ENCODE data around the gene WDR35. TPM values are rescaled to one million over a fixed set of nuclear protein-coding genes. Genes with fewer than 3 reads are reported as not detected.
A peak's percentile ranks its signal among the peaks of the same experiment; 100 is the strongest.
"Not testable (repeated sequence)": the region's sequence is repeated elsewhere in the genome, so short reads cannot be mapped to it uniquely, and the experiment has no call there.

The WDR35 gene
- total RNA-seq, 1 experiment from 2014 or later, result 15.9 TPM

DNA sequence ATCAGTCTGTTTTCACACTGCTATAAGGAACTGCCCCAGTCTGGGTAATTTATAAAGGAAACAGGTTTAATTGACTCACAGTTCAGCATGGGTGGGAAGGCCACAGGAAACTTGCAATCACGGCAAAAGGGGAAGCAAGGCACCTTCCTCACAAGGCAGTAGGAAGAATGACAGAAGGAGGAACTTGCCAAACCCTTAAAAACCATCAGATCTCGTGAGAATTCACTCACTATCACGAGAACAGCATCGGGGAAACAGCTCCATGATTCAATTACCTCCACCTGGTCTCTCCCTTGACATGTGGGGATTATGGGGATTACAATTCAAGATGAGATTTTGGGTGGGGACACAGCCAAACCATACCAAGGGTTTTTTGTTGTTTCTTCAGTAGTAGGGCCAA is 97.9 kb downstream of the WDR35 start:
- H3K9me3 ChIP-seq (ENCODE audit: low read length); H3K9me2 ChIP-seq (replicated peaks; ENCODE audit: insufficient read depth, low read length); H4K20me1 ChIP-seq (ENCODE audit: insufficient read depth, low read depth, low read length); H3K4me3 ChIP-seq (ENCODE audit: low read length); H3K27ac ChIP-seq (ENCODE audit: low read length); H3K4me2 ChIP-seq (ENCODE audit: low read depth, low read length, poor library complexity, severe bottlenecking); H3K9ac ChIP-seq (ENCODE audit: low read length); H2AFZ ChIP-seq (ENCODE audit: low read length); H3K27me3 ChIP-seq (ENCODE audit: low read length): not testable (repeated sequence)
- peak; percentile 66 for DNase-seq
- H3K36me3 ChIP-seq (ENCODE audit: insufficient read depth, low read length), result peaks cover 12% of the 10 kb centered on the region; the same call in 1 of the 2 replicates
- H3K79me2 ChIP-seq (ENCODE audit: low read length), result peaks cover 10% of the 10 kb centered on the region
- H3K4me1 ChIP-seq (ENCODE audit: low read length), result peaks cover 40% of the 10 kb centered on the region

DNA sequence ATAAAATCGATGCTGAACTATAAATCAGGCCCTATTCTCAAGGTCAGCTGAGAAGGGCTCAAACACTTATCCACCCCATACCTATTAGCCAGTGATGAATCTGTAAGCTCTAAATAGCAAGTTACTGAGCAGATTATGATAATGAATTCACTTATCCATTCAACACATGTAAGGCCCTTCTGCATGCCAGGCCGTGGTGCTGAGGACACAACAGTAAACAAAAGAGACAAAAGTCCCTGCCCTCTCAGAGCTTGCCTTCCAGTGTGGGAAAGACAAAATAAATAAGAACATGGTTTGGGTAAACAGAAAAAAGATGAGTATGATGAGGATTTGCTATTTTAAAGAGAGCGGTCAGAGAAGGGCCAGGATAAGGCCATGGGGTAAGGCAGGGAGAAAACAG is 99.8 kb downstream of the WDR35 start:
- H3K4me3 ChIP-seq (ENCODE audit: low read length), result no peak overlapping the region
- no peak overlapping the region for H3K9ac ChIP-seq (ENCODE audit: low read length)
- H3K27me3 ChIP-seq (ENCODE audit: low read length), result no peaks in the 10 kb centered on the region
- H3K36me3 ChIP-seq (ENCODE audit: insufficient read depth, low read length), result 0 out of 2 replicates have a peak, but pooled peaks cover 6% of the 10 kb centered on the region
- H3K4me1 ChIP-seq (ENCODE audit: low read length), result peaks cover 58% of the 10 kb centered on the region
- peaks cover 4% of the 10 kb centered on the region; the same call in 1 of the 2 replicates for H3K79me2 ChIP-seq (ENCODE audit: low read length)
- H3K9me2 ChIP-seq (replicated peaks; ENCODE audit: insufficient read depth, low read length), result no peaks in the 10 kb centered on the region
- H2AFZ ChIP-seq (ENCODE audit: low read length), result no peak overlapping the region
- no peaks in the 10 kb centered on the region for H3K9me3 ChIP-seq (ENCODE audit: low read length)
- H4K20me1 ChIP-seq (ENCODE audit: insufficient read depth, low read depth, low read length), result no peaks in the 10 kb centered on the region
- no peak overlapping the region for H3K4me2 ChIP-seq (ENCODE audit: low read depth, low read length, poor library complexity, severe bottlenecking)
- no peak for DNase-seq
- no peak overlapping the region for H3K27ac ChIP-seq (ENCODE audit: low read length)

DNA sequence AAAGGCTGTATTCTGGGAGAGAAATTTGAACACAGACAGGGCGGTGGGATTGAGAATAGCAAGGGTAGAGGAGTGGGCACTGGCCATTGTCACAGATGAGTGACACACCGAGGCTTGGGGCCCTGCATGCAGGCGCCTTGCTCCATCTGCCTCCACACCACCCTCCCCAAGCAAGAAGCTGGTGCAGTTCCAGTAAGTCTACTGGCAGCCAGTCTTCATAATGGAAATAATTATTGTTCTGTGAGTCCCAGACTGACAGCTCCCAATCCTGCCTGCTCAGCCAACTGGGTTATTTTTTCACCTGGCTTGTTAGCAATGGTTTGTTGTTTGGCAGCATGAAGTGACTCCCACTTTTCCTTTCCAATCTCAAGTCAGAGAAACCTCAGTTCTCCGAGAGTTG is 101.1 kb downstream of the WDR35 start:
- Histone ChIP-seq H3K36me3 (ENCODE audit: insufficient read depth, low read length) (0 out of 2 replicates have a peak, but pooled peaks cover 6% of the 10 kb centered on the region), H2AFZ (ENCODE audit: low read length) (no peak overlapping the region), H3K9me3 (ENCODE audit: low read length) (no peaks in the 10 kb centered on the region), H3K4me1 (ENCODE audit: low read length) (peaks cover 62% of the 10 kb centered on the region), H3K27me3 (ENCODE audit: low read length) (no peaks in the 10 kb centered on the region), H3K4me2 (ENCODE audit: low read depth, low read length, poor library complexity, severe bottlenecking) (peak overlapping the region; percentile 35), H3K4me3 (ENCODE audit: low read length) (no peak overlapping the region), H3K79me2 (ENCODE audit: low read length) (no peaks in the 10 kb centered on the region; the same call in 1 of the 2 replicates), H3K9me2 (replicated peaks; ENCODE audit: insufficient read depth, low read length) (no peaks in the 10 kb centered on the region), H4K20me1 (ENCODE audit: insufficient read depth, low read depth, low read length) (no peaks in the 10 kb centered on the region; the same call in 1 of the 2 replicates), H3K9ac (ENCODE audit: low read length) (no peak overlapping the region), H3K27ac (ENCODE audit: low read length) (no peak overlapping the region)
- no peak for DNase-seq

DNA sequence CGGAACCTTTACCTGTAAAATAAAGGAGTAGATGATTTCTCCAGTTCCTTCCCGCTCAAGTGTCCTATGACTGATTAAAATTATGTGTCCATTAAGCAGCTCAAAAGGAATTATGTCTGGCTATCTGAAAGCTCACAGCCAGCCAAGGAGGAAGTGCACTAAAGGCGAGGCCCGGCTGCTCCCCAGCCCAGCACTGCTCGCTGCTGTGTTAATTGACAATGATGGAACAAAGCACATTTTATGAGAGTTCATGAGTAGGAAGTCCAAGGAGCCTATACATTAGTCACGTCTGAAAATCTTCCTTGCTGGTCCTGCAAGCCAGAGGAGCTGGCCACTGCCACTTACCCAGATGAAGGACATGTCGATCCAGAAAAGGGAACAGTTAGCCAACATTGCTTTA is 102.4 kb downstream of the WDR35 start:
- H3K4me1 ChIP-seq (ENCODE audit: low read length), result peaks cover 50% of the 10 kb centered on the region
- no peaks in the 10 kb centered on the region for H3K36me3 ChIP-seq (ENCODE audit: insufficient read depth, low read length)
- H3K9me3 ChIP-seq (ENCODE audit: low read length), result no peaks in the 10 kb centered on the region
- H4K20me1 ChIP-seq (ENCODE audit: insufficient read depth, low read depth, low read length), result no peaks in the 10 kb centered on the region; the same call in 1 of the 2 replicates
- no peak overlapping the region for H3K9ac ChIP-seq (ENCODE audit: low read length)
- H3K4me3 ChIP-seq (ENCODE audit: low read length), result no peak overlapping the region
- DNase-seq, result no peak
- no peaks in the 10 kb centered on the region for H3K27me3 ChIP-seq (ENCODE audit: low read length)
- no peaks in the 10 kb centered on the region for H3K9me2 ChIP-seq (replicated peaks; ENCODE audit: insufficient read depth, low read length)
- H3K4me2 ChIP-seq (ENCODE audit: low read depth, low read length, poor library complexity, severe bottlenecking), result peak overlapping the region; percentile 27
- H3K79me2 ChIP-seq (ENCODE audit: low read length), result no peaks in the 10 kb centered on the region
- H3K27ac ChIP-seq (ENCODE audit: low read length), result no peak overlapping the region
- H2AFZ ChIP-seq (ENCODE audit: low read length), result no peak overlapping the region

DNA sequence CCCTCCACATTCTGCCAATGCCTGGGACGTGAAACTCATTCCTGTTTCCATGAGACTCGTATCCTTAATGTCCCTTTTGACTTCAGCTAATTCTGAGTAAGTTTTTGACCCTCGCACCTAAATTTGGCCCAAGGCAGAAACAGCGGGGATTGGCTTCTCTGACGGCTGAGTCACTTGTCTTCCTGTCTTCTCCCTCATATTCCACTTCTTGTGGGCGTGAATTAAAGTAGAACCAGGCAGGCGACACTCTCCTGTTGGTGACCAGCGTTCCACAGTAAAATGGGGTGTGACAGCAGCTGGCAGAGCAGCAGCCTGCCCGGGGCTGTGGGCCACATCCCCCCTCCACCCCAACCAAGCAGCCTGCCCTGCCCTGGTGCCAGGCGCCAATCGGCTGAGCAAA is 103.6 kb downstream of the WDR35 start:
- H3K27me3 ChIP-seq (ENCODE audit: low read length), result no peaks in the 10 kb centered on the region
- peak overlapping the region; percentile 37 for H3K4me2 ChIP-seq (ENCODE audit: low read depth, low read length, poor library complexity, severe bottlenecking)
- H3K9me3 ChIP-seq (ENCODE audit: low read length), result no peaks in the 10 kb centered on the region
- no peaks in the 10 kb centered on the region for H3K9me2 ChIP-seq (replicated peaks; ENCODE audit: insufficient read depth, low read length)
- peaks cover 48% of the 10 kb centered on the region for H3K4me1 ChIP-seq (ENCODE audit: low read length)
- H2AFZ ChIP-seq (ENCODE audit: low read length), result no peak overlapping the region
- no peak overlapping the region for H3K9ac ChIP-seq (ENCODE audit: low read length)
- no peaks in the 10 kb centered on the region for H3K36me3 ChIP-seq (ENCODE audit: insufficient read depth, low read length)
- H4K20me1 ChIP-seq (ENCODE audit: insufficient read depth, low read depth, low read length), result no peaks in the 10 kb centered on the region; the same call in 1 of the 2 replicates
- no peaks in the 10 kb centered on the region for H3K79me2 ChIP-seq (ENCODE audit: low read length)
- no peak overlapping the region for H3K27ac ChIP-seq (ENCODE audit: low read length)
- no peak overlapping the region for H3K4me3 ChIP-seq (ENCODE audit: low read length)
- DNase-seq, result no peak

DNA sequence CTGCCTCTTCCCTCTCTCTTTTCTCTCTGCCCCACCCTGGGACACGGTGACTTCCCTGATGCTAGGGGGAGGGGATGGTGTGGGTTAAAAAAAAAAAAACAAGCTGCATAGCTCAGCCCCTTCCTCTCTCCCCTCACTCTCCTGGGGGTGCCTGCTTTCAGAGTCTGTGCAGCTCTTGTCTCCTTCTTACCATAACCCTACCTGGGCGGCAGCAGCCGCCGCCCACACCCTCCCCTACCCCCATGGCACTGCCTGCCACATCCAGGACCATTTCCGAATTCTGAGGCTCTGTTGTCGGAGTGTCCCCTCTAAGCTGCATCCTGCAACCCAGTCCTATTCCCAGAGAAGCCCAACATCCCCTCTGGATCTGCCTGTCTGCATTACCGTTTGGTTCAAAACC is 104.1 kb downstream of the WDR35 start:
- H3K4me3 ChIP-seq (ENCODE audit: low read length), result peak overlapping the region; percentile 1; the same call in 1 of the 2 replicates
- peak overlapping the region; percentile 37 for H3K4me2 ChIP-seq (ENCODE audit: low read depth, low read length, poor library complexity, severe bottlenecking)
- H4K20me1 ChIP-seq (ENCODE audit: insufficient read depth, low read depth, low read length), result no peaks in the 10 kb centered on the region; the same call in 1 of the 2 replicates
- H3K27ac ChIP-seq (ENCODE audit: low read length), result no peak overlapping the region
- no peak overlapping the region for H3K9ac ChIP-seq (ENCODE audit: low read length)
- H3K27me3 ChIP-seq (ENCODE audit: low read length), result no peaks in the 10 kb centered on the region
- no peaks in the 10 kb centered on the region for H3K79me2 ChIP-seq (ENCODE audit: low read length)
- H3K4me1 ChIP-seq (ENCODE audit: low read length), result peaks cover 48% of the 10 kb centered on the region
- no peak overlapping the region for H2AFZ ChIP-seq (ENCODE audit: low read length)
- no peaks in the 10 kb centered on the region for H3K9me3 ChIP-seq (ENCODE audit: low read length)
- H3K9me2 ChIP-seq (replicated peaks; ENCODE audit: insufficient read depth, low read length), result no peaks in the 10 kb centered on the region
- H3K36me3 ChIP-seq (ENCODE audit: insufficient read depth, low read length), result no peaks in the 10 kb centered on the region
- DNase-seq, result no peak

DNA sequence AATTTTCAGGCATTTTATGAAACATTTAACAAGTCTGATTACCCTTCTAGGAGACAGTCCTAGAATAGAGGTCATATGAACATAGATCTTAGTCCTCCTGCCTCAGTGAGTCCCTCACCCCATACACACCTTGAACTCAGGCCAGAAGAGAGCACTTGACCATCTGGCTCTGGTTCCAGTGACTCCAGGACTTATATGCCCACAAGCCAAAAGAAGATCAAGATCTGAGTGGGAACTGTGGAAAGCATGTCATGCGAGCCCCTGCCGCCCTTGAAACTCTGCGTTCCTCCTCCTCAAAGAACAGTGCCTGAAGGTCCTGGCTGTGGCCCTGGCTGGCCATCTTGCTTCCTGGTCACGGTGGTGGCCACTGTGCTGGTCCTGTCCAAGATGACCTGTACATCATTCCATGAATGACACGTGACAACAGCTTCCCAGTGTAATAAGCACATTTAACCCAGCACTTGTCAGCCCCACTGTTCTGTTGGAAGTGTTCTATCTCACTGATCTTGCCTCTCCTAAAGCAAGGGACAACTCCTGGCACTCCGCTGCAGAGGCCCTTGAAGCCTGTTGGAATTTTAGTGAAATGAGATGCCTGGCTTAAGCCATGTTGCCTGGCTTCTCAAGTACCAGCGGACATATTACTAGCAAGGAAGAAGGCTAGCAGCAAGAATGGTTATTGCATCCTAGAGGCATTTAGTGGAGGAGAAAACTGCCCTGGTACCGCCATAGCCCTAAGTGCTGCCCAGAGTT is 105.8 kb downstream of the WDR35 start:
- no peaks in the 10 kb centered on the region for H3K9me2 ChIP-seq (replicated peaks; ENCODE audit: insufficient read depth, low read length)
- no peak overlapping the region for H3K4me2 ChIP-seq (ENCODE audit: low read depth, low read length, poor library complexity, severe bottlenecking)
- H3K9ac ChIP-seq (ENCODE audit: low read length), result no peak overlapping the region
- H3K27ac ChIP-seq (ENCODE audit: low read length), result no peak overlapping the region
- H3K79me2 ChIP-seq (ENCODE audit: low read length), result no peaks in the 10 kb centered on the region
- peaks cover 44% of the 10 kb centered on the region for H3K4me1 ChIP-seq (ENCODE audit: low read length)
- no peaks in the 10 kb centered on the region; the same call in 1 of the 2 replicates for H4K20me1 ChIP-seq (ENCODE audit: insufficient read depth, low read depth, low read length)
- H3K36me3 ChIP-seq (ENCODE audit: insufficient read depth, low read length), result no peaks in the 10 kb centered on the region
- no peak for DNase-seq
- no peaks in the 10 kb centered on the region for H3K9me3 ChIP-seq (ENCODE audit: low read length)
- no peak overlapping the region for H3K4me3 ChIP-seq (ENCODE audit: low read length)
- H2AFZ ChIP-seq (ENCODE audit: low read length), result no peak overlapping the region
- H3K27me3 ChIP-seq (ENCODE audit: low read length), result no peaks in the 10 kb centered on the region

DNA sequence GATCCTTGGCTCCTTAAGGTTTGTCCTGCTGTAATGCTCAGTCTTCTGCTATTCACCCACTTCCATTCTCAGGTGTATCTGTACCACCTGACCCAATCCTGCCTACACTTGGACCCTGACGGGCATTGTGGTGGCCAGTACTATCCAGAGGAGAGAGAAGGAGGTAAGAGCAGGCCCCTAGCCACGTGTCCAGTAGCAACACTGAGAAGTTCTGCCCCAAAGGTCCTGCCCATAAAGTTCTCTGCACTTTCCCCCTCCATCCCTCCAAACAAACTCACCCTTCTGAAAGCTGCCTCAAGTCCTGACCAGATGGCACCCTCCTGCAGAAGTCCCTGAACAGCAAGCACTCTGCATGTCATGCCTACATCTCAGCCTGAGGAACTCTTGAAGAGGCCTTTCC is 106.4 kb downstream of the WDR35 start:
- Histone ChIP-seq H2AFZ (ENCODE audit: low read length) (no peak overlapping the region), H3K36me3 (ENCODE audit: insufficient read depth, low read length) (no peaks in the 10 kb centered on the region), H3K79me2 (ENCODE audit: low read length) (no peaks in the 10 kb centered on the region), H3K27ac (ENCODE audit: low read length) (no peak overlapping the region), H3K4me2 (ENCODE audit: low read depth, low read length, poor library complexity, severe bottlenecking) (no peak overlapping the region), H3K9ac (ENCODE audit: low read length) (no peak overlapping the region), H3K27me3 (ENCODE audit: low read length) (no peaks in the 10 kb centered on the region), H4K20me1 (ENCODE audit: insufficient read depth, low read depth, low read length) (no peaks in the 10 kb centered on the region; the same call in 1 of the 2 replicates), H3K9me3 (ENCODE audit: low read length) (no peaks in the 10 kb centered on the region), H3K9me2 (replicated peaks; ENCODE audit: insufficient read depth, low read length) (no peaks in the 10 kb centered on the region), H3K4me1 (ENCODE audit: low read length) (peaks cover 38% of the 10 kb centered on the region), H3K4me3 (ENCODE audit: low read length) (no peak overlapping the region)
- DNase-seq, result no peak
